Parathyroid adenoma (tissue), 2 donors: ENCODE measurements around the gene BPIFA2.
"Not testable (repeated sequence)": the region's sequence is repeated elsewhere in the genome, so short reads cannot be mapped to it uniquely, and the experiment has no call there.

ENCODE experiments used
- H2AFZ ChIP-seq: fragments of 300-600 bp; sonication (generic); one replicate; pipeline ENCODE4 v1.7.0; 2017; ENCODE audit warnings: antibody characterized with exemption, mild to moderate bottlenecking
- H3K27ac ChIP-seq: fragments of 300-600 bp; sonication (generic); one replicate; pipeline ENCODE4 v1.7.0; 2017
- H3K27me3 ChIP-seq: fragments of 300-600 bp; sonication (generic); one replicate; pipeline ENCODE4 v1.7.0; 2017; ENCODE audit warnings: low read length; ENCODE audit not compliant: control insufficient read depth, insufficient read depth
- H3K36me3 ChIP-seq: fragments of 300-600 bp; sonication (generic); one replicate; pipeline ENCODE4 v1.7.0; 2017; ENCODE audit warnings: low read length; ENCODE audit not compliant: control insufficient read depth, insufficient read depth
- H3K4me1 ChIP-seq: fragments of 300-600 bp; sonication (generic); one replicate; pipeline ENCODE4 v1.7.0; 2017; ENCODE audit warnings: control low read depth
- H3K4me2 ChIP-seq: fragments of 300-600 bp; sonication (generic); one replicate; pipeline ENCODE4 v1.7.0; 2017; ENCODE audit warnings: low read length
- H3K4me3 ChIP-seq: fragments of 300-600 bp; sonication (generic); one replicate; pipeline ENCODE4 v1.7.0; 2017; ENCODE audit warnings: low read depth, low read length
- H3K79me2 ChIP-seq: fragments of 300-600 bp; sonication (generic); one replicate; pipeline ENCODE4 v1.7.0; 2017; ENCODE audit warnings: control low read depth
- H3K9ac ChIP-seq: fragments of 300-600 bp; sonication (generic); one replicate; pipeline ENCODE4 v1.7.0; 2017; ENCODE audit warnings: mild to moderate bottlenecking
- H3K9me3 ChIP-seq: fragments of 300-600 bp; sonication (generic); one replicate; pipeline ENCODE4 v1.7.0; 2017; ENCODE audit warnings: low read length; ENCODE audit not compliant: control insufficient read depth
- TF ChIP-seq, protein P1 (sequence below): fragments of 300-600 bp; sonication (generic); IDR thresholded peaks from one replicate; pipeline ENCODE4 v1.7.0; 2017; ENCODE audit warnings: antibody characterized with exemption, mild to moderate bottlenecking
- donor health status: primary hyperparathyroidism.

Gene BPIFA2

DNA sequence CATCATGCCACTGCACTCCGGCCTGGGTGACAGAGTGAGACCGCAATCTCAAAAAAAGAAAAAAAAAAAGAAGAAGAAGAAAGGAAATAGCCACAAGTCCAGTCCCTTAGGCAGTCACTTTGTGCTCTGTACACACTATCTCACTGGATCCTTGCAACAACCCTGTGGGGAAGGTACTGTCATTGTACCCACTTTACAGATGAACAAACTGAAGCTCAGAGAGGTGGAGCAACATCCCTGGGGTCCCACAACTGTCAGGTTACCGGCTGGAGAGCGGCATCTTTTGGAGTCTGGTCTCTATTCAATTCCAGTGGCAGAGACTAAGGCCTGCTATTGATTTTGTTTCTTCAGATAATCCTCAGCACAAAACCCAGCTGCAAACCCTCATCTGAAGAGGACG is 12.2 kb downstream of the BPIFA2 start:
- Histone ChIP-seq H3K4me2 (no peak overlapping the region), H3K9me3 (no peaks in the 10 kb centered on the region), H3K79me2 (no peaks in the 10 kb centered on the region), H3K4me1 (no peaks in the 10 kb centered on the region), H3K9ac (no peak overlapping the region), H3K4me3 (no peak overlapping the region), H2AFZ (no peak overlapping the region), H3K27me3 (no peaks in the 10 kb centered on the region), H3K36me3 (no peaks in the 10 kb centered on the region), H3K27ac (no peak overlapping the region)
- TF ChIP-seq, protein P1, sequence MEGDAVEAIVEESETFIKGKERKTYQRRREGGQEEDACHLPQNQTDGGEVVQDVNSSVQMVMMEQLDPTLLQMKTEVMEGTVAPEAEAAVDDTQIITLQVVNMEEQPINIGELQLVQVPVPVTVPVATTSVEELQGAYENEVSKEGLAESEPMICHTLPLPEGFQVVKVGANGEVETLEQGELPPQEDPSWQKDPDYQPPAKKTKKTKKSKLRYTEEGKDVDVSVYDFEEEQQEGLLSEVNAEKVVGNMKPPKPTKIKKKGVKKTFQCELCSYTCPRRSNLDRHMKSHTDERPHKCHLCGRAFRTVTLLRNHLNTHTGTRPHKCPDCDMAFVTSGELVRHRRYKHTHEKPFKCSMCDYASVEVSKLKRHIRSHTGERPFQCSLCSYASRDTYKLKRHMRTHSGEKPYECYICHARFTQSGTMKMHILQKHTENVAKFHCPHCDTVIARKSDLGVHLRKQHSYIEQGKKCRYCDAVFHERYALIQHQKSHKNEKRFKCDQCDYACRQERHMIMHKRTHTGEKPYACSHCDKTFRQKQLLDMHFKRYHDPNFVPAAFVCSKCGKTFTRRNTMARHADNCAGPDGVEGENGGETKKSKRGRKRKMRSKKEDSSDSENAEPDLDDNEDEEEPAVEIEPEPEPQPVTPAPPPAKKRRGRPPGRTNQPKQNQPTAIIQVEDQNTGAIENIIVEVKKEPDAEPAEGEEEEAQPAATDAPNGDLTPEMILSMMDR = no peak

DNA sequence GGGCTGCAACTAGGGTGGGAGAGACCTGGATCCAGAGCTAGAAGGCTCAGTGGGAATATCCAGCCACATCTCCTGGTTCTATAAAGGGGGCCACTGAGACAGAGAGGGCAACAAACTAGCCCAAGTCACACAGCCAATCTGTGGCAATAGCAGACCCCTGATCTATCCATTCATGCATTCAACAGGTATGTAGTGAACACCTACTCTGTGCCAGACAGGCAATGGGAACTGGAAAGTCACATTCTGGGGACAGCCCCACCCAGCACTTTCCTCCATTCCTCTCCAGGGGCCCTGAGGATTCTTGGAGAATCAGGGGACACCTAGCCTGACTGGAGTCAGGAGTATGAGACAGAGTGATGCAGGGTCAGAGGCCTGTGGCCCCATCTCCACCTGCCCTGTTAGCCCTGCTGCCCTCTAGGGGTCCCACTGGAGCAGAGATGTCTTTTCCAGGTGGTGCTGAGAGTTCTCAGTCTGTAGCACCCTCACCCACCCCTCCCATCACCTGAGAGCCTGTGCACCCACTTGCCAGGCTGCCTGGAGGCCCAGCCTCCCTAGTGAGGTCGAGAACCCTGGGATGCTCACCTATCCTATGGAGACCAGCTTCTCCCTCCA is 13.6 kb downstream of the BPIFA2 start:
- TF ChIP-seq, protein P1 = no peak
- Histone ChIP-seq H3K4me1 (no peaks in the 10 kb centered on the region), H3K4me3 (no peak overlapping the region), H3K9me3 (no peaks in the 10 kb centered on the region), H3K4me2 (no peak overlapping the region), H3K27ac (no peak overlapping the region), H3K79me2 (no peaks in the 10 kb centered on the region), H3K9ac (no peak overlapping the region), H2AFZ (no peak overlapping the region), H3K36me3 (no peaks in the 10 kb centered on the region), H3K27me3 (no peaks in the 10 kb centered on the region)

DNA sequence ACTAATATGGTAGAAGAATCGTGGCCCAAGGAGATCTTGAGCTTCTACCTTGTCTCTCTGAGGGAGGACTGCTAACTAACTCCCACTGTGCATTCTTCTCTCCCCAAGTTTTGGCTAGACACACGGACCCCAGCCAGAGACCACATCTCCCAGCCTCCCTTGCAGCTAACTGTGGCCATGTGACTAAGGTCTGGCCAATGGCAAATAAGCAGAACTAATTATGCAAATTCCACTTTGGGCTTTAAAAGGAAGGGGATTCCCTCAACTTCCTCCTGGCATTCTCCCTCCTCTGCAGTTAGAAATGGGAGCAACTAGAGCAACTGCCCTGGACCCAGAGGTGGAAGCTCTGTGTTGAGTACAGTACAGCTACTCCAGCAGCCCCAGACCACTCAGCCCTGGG is 15.4 kb downstream of the BPIFA2 start:
- Histone ChIP-seq H3K79me2 (no peaks in the 10 kb centered on the region), H3K27me3 (no peaks in the 10 kb centered on the region), H3K36me3 (no peaks in the 10 kb centered on the region), H3K9ac (no peak overlapping the region), H3K27ac (no peak overlapping the region), H3K4me3 (no peak overlapping the region), H3K4me2 (no peak overlapping the region), H3K4me1 (no peaks in the 10 kb centered on the region), H2AFZ (no peak overlapping the region), H3K9me3 (no peaks in the 10 kb centered on the region)
- TF ChIP-seq, protein P1 = no peak

DNA sequence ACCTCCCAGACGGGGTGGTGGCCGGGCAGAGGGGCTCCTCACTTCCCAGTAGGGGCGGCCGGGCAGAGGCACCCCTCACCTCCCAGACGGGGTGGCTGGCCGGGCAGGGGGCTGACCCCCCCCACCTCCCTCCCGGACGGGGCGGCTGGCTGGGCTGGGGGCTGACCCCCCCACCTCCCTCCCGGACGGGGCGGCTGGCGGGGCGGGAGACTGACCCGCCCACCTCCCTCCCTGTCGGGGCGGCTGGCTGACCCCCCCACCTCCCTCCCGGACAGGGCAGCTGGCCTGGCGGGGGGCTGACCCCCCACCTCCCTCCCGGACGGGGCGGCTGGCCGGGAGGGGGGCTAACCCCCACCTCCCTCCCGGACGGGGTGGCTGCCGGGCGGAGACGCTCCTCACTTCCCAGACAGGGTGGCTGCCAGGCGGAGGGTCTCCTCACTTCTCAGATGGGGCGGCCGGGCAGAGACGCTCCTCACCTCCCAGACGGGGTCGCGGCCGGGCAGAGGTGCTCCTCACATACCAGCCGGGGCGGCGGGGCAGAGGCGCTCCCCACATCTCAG is 17.2 kb downstream of the BPIFA2 start:
- H3K9me3 ChIP-seq, H3K4me3 ChIP-seq, H2AFZ ChIP-seq, H3K27ac ChIP-seq, H3K27me3 ChIP-seq, H3K4me2 ChIP-seq, H3K9ac ChIP-seq, H3K4me1 ChIP-seq, H3K36me3 ChIP-seq, H3K79me2 ChIP-seq: not testable (repeated sequence)

DNA sequence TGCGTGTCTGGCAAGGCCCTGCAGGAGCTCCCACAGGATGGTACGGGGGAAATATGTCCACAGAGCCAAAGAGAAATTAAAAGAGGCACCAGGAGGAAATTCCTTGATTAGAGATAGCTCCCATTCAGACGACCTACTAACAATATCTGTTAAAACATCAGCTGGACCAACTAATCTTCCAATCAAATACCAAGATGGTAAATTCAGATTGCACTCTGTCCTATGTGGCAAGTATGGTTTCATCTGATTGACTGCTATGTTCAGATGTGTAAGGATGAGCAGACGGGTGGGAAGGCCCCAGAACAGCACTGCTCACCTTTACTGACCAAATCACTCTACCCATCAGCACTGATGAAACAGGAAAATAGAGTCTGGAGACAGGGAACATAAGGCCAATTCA is 19.5 kb downstream of the BPIFA2 start:
- no peak overlapping the region for H3K4me3 ChIP-seq
- H3K27ac ChIP-seq = no peak overlapping the region
- no peak overlapping the region for H3K4me2 ChIP-seq
- H2AFZ ChIP-seq = no peak overlapping the region
- no peak overlapping the region for H3K9ac ChIP-seq
- no peaks in the 10 kb centered on the region for H3K79me2 ChIP-seq
- no peaks in the 10 kb centered on the region for H3K9me3 ChIP-seq
- H3K36me3 ChIP-seq = no peaks in the 10 kb centered on the region
- no peaks in the 10 kb centered on the region for H3K27me3 ChIP-seq
- TF ChIP-seq, protein P1 = no peak
- H3K4me1 ChIP-seq = no peaks in the 10 kb centered on the region
